ENCODE data around the gene TTC4.

Gene TTC4, protein sequence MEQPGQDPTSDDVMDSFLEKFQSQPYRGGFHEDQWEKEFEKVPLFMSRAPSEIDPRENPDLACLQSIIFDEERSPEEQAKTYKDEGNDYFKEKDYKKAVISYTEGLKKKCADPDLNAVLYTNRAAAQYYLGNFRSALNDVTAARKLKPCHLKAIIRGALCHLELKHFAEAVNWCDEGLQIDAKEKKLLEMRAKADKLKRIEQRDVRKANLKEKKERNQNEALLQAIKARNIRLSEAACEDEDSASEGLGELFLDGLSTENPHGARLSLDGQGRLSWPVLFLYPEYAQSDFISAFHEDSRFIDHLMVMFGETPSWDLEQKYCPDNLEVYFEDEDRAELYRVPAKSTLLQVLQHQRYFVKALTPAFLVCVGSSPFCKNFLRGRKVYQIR

DNA sequence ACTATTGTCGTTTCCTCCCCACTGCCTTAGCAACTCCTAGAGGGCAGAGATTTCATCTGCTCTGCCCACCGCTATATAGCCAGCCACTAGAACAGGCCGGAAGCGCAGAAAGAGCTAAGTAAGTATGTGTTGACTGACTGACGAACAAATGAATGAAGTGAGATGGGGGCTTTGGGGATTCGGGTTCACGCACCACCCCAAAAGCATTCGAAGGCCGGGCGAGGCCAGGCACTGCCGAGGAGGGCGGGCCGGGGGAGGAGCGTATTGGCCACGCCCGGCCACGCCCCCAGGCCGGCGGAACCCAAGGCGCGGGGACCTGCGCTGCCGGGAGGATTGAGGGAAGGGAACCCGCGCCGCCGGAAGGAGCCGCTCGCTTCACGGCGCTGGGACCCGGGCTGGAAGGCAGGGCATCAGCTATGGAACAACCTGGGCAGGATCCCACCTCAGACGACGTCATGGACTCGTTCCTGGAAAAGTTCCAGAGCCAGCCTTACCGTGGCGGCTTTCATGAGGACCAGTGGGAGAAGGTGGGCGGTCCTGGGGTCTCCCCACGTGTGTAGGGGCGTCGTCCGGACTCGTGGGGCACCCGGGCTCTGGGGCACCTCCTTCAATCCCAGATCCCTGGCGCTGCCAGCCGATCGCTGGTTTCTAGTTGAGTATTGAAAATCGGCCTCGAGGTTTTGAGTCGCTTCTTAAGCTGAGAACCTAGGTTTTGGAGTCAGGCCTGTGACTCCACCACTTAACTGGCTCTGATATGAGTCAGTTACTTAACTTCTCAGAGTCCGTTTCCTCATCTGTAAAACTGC, at the start of gene TTC4:
Gene TTC4 (plus strand): TSS at position 369 of the 806 bp plus-strand sequence. CDS start 48 bp downstream, at position 417.
- peak; percentile 34 for DNase-seq (ENCODE audit: low read depth)

DNA sequence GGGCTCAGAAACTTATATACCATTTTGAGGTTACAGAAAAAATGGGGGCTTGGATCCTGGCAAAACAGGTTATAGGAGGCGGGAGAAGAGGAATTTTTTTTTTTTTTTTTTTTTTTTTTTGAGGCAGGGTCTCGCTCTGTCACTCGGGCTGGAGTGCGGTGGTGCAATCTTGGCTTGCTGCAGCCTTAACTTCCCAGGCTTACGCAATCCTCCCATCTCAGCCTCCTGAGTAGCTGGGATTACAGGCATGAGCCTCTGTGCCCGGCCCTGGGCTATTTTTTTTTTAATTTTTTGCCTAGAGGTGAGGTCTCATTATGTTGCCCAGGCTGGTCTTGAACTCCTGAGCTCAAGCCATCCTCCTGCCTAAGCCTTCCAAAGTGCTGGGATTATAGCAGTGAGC, 49.3 kb upstream of the TTC4 start:
- no peak for DNase-seq (ENCODE audit: low read depth)

DNA sequence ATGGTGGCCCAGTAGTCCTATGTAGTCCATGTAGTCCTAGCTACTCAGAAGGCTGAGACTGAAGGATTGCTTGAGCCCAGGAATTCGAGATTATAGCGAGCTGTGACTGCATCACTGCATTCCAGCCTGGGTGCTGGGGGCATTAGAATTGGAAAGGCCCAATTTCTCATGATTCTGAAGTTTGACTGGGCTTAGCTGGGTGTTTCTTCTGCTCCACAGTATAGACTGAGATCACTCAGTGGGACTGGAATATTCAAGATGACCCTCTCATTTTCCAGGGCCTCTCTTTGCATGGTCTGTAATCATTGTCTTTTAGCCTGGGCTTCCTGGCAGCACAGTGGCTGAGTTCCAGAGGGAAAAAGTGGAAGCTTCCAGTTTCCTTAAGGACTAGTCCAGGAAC, 47.9 kb upstream of the TTC4 start:
- DNase-seq (ENCODE audit: low read depth), result no peak

DNA sequence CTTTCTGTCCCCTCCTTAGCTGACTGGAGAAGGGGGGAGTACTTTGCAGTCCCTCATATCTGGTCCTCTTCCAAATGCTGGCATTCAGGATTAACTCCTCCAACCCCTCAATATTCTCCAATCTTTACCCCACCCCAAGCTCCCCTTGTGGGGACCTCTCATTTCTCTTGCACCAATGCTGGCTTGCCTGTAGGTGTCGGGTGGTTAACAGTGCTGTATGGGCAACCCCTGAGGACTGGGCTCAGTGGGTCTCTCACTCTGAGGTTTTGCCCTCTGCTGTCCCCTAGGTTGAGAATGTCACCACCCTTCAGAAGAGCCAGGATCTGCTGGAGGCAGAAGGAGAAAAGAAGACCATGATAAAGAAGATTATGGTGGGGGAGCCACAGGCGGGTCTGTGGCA, 47.1 kb upstream of the TTC4 start:
- DNase-seq (ENCODE audit: low read depth), result no peak

DNA sequence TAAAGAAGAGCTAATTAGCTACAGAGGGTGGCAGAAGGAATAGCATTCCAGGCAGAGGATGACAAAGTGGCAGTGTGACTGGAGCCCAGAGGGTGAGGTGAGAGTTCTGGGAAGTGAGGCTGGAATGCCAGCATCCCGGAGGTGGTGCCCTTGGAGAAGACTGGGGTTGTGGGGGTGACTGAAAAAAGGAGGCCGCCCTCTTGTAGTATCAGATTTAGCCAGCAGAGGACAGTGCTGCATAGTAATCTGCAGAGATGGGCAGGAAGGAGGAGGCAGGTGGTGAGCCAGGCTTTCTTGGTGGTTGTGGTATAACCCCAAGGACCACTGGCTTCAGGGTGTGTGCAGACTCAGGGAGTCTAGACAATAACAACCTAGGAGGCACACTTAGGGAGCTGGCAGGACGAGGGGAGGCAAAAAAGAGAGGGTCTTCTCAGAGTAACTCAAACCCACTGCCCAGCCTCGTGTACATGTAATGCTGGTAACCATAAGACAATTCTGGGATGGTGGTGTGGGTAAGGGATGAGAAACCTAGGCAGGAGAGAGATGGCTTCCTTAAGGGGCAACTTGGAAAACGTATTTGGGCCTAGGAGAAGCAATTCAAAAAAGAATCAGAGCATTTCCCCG, 43.6 kb upstream of the TTC4 start:
- no peak for DNase-seq (ENCODE audit: low read depth)

DNA sequence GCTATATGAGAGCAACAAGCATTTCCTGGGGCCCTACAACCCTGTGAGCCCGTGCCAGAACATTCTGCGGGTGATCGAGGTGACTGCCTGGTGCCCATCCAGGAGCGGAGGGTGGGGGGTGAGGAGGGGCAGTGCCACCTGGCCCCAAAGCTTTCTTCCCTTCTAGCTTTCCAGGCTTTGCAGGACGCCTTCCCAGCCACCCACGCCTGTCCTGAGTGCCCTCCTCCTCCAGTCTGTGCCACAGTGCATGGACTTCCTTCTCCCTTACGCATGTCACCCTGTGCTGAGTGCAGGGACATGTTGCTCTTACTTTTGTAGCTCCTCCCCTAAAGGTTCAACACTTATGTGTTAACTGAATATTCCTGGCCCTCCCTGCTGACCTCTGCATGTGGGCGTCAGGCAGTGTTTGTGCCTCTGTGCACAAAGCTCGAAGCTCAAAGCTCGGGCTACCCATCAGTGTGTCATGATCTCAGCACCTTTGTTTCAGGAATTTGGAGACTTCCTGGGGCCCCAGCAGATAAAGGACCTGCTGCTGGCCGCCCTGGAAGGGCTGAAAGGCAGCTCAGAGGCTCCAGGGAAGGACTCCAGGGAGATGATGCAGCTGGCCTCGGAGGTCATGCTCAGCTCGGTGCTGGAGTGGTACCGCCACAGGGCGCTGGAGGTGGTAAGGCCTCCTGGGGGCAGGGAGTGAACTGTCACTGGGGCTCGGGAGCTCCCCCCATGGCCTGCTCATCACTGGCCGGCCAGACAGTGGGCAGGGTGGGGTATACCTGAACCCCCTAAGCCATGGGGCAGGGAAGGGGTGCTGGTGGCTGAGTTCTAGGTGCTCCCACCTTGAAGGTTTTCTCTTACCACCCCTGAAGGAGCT, 36.7 kb upstream of the TTC4 start:
- DNase-seq (ENCODE audit: low read depth), result no peak

DNA sequence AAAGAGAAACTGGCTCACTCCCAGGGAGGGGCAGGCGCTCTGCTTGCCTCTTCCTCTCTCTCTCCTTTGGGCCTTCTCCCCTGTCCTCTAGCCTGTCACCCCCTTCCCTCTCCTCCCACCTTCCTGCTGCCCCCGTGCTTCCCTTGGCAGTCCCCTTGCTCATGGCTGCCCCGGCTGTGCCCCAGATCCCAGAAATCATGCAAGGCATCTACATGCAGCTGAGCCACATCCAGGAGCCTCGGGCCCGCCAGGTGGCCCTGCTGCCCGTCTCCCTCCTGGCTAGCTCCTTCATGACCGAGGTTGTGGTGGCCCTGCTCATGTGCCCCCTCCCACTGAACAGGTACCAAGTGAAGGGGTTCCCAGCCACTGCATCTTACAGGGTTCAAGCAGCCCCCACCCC, 36.0 kb upstream of the TTC4 start:
- DNase-seq (ENCODE audit: low read depth), result no peak

DNA sequence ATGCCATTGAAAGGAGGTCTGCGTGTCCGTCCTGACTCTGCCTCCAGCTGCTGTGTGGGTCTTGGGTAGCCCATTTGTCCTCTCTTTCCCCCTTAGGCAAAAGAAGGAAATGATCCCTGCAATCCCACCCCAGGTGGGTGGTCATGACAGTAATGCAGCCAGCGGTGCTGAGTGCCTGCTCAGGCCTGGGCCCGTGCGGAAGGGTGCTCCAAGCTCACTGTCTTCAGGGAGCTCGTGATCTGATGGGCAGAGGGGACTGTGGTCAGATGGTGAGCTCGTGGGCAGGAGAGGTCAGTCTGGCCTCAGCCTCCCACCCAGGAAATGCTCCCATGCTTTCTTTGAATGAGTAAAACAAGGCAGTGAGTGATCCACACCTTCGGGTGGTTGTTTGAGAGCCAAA, 35.3 kb upstream of the TTC4 start:
- no peak for DNase-seq (ENCODE audit: low read depth)

DNA sequence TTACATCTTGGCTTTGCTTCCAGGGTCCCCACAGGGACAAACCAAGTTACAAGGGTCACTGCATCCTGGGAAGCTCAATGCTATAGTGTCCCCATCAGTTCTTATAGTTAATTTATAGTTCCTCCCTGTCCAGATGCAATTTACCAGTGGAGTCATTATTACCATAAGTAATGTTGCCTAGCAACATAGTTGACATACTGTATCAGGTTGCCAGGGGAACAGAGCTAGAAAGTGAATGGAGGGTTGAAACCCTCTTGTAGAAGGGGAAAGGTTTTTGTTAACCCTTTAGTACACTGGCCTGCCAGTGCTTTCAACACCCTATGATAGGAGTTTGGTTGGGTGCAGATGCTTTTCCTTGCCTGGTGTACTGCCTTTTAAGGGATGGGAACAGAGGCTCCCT, 34.3 kb upstream of the TTC4 start:
- DNase-seq (ENCODE audit: low read depth), result no peak

DNA sequence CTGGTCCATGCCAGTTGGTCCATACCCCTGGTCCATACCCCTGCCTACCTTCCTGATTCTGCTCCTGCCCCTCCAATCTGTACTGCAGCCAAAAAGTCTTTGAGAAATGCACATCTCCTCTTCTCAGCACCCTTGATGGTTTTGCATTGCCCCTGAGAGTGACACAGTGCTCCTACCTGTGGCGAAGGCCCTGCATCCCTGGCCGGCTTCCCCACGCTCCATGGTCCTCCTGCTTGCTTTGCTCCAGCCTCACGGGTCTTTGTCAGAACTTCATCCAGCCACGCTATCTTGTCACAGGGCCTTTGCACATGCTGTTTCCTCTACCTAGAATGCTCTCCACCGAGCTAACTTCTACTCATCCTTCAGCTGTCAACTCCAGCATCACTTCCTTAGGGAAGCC, 32.2 kb upstream of the TTC4 start:
- no peak for DNase-seq (ENCODE audit: low read depth)

DNA sequence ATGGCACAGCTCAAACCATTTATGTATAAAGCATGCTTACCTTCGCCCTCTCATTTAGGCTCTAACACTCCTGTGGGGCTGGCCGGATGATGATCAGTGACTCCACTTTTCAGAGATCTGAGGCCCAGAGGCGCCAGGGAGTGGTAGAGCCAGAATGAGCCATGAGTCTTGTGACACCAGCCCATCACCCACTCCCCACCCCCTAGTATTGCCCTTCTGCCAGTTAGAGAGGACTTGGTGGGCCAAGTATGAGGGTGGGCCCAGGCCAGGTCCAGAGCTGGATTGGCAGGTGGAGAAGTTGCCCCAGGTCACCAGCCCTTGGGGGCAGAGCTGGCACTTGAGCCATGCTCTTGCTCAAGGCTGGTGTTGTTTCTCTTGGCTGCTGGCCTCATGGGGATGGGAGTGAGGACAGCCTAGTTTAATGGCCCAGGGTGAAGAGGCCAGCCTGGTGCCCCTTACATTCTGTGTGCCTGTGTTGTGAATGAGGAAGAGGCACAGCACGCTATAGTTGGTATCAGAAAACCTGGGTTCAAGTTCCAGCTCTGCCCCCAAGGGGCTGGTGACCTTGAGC, 30.2 kb upstream of the TTC4 start:
- no peak for DNase-seq (ENCODE audit: low read depth)

DNA sequence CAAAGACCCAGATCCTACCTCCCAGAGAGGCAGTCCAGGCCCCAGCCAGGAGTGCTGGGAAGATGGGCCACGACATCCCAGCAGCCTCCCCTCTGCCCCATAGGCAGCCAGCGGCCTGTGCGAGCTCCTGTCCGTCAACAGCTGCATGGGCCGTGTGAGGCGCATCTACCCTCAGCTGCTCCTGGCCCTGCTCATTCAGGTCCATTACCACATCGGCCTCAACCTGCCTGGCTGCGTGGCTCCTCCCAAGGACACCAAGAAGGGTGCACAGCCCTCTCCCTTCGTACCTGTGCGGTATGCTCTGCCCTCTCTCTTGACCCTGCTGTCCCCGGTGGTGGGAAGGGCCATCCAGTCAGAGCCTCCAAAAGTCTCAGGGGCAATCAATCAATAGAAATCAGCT, 29.5 kb upstream of the TTC4 start:
- no peak for DNase-seq (ENCODE audit: low read depth)

DNA sequence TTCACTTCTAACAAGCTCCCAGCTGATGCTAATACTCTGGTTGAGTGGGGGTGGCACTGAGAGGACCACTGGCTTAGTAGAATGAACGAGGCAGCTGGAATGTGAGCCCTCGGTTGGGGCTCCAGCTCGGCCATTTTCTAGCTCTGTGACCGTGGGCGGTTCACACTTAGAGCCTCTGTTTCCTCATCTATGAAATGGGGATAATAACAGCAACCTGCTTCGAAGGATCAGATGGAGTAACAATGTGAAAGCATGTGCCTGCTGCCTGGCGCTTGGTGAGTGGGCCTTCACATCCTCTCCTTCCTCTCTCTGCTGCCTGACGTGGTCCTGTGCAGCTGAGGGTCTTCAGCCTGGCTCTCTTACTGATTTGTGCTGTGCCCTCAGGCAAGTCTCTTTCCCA, 20.9 kb upstream of the TTC4 start:
- no peak for DNase-seq (ENCODE audit: low read depth)

DNA sequence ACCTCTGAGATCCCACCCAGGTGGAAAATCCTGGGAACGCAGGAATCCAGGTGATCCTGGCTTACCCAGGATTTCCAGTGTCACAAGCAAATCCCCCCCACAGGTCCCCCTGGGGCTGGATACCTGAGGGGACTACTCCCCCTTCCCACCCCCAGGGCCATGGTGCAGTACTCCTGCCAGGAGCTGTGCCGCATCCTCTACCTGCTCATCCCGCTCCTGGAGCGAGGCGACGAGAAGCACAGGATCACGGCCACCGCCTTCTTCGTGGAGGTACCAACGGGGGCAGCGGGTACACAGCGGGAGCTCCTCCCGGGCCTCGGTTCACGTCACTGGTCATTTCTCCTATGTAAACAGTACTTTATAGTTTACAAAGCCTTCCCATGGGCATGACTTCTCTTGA, 20.4 kb upstream of the TTC4 start:
- no peak for DNase-seq (ENCODE audit: low read depth)

DNA sequence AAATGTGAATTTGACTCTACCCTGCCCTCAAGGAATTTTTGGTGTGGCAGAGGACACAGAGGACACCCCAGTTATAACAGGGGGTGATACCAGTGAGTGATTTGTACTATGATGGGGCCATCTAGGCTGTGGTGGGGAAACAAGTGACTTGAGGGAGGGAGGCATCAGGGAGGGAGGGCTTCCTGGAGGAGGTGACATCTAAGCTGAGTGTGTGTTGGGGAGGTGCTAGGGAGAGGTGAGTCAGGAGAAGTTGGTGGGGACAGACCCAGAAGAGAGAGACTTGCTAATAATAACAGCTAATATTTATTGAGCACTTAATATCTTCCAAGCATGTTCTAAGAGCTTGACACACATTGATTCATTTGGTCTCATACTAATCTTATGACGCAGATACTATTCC, 19.9 kb upstream of the TTC4 start:
- DNase-seq (ENCODE audit: low read depth), result no peak

DNA sequence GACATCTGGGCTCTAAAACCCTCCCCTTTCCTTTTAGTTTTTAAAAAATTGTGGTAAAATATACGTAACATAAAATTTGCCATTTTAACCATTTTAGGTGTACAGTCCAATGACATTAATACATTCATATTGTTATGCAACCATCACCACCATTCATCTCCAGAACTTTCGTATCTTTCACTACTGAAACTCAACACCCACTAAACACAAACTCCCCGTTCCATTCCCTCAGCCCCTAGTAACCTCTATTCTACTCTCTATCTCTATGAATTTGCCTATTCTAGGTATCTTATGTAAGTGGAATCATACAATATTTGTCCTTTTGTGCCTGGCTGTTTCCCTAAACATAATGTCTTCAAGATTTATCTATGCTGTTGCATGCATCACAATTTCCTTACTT, 19.4 kb upstream of the TTC4 start:
- no peak for DNase-seq (ENCODE audit: low read depth)

DNA sequence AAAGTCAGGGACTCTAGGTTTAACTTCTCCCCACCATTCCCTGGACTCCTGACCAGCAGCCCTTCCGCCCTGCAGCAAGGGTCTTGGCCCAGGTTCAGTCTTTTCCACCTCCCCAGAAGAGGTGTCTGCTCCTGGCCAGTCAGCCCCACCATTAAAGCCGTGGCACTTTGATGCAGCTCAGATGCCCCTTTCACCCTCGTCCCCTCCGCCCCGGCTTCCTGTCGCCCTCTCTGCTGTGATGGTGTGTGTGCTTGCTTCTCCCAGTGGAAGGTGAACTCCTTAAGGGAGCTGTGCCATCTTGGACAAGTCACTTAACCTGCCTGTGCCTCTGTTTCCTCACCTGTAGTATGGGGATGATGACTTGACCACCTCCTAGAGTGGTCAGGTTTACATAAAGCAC, 17.8 kb upstream of the TTC4 start:
- no peak for DNase-seq (ENCODE audit: low read depth)

DNA sequence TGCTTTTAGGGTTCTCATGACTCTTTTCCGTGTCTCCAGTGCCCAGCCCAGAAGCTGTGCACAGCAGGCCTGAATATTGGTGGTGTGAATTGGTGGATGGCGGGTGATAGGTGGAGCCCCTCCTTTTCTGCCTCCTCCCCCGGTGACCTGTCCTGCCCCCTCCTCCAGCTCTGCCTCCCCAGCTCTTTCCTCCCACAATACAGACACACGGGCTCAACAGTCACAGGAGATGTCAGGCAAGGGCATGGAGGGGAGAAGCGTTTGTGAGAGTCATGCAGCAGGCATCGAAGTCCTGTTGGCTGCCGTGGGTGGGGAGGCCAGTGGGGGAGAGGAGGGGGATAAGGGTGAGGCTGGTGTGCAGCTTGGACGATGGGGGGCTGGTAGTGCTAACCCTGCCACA, 17.3 kb upstream of the TTC4 start:
- DNase-seq (ENCODE audit: low read depth), result no peak

DNA sequence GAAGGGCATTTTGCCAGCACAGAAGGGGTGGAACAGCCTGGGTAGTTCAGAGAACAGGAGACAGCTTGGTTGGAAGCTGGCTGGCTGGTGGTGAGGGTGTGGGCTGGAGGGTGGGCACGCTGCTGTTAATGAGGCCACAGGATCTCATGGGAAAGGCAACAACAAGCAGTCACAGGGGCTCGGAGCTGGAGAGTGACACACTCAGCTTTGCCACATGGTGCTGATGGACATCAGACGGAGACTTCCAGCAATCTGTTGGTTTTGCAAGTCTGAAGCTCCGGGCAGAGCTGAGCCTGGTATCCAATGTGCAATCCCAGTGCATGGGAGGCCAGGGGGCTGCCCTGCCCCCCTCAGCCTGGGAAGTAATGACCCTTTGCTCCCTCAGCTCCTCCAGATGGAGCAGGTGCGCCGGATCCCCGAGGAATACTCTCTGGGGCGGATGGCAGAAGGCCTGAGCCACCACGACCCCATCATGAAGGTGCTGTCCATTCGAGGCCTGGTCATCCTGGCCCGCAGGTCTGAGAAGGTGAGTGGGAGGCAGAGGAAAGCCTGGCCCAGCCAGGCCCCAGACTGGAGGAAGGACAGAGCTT, 15.6 kb upstream of the TTC4 start:
- DNase-seq (ENCODE audit: low read depth), result no peak

DNA sequence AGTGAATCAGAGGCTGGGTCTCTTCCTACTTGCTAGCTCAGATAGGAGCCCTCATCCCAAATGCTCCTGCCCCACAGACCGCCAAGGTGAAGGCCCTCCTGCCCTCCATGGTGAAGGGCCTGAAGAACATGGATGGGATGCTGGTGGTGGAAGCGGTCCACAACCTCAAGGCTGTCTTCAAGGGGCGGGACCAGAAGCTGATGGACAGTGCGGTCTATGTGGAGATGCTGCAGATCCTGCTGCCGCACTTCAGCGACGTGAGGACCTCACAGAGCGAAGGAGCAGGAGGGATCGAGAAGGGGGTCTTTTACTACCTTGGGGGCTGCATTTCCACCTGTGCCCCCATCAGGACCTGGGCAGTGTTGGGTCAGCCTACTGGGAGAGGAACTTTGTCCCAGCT, 14.6 kb upstream of the TTC4 start:
- no peak for DNase-seq (ENCODE audit: low read depth)

DNA sequence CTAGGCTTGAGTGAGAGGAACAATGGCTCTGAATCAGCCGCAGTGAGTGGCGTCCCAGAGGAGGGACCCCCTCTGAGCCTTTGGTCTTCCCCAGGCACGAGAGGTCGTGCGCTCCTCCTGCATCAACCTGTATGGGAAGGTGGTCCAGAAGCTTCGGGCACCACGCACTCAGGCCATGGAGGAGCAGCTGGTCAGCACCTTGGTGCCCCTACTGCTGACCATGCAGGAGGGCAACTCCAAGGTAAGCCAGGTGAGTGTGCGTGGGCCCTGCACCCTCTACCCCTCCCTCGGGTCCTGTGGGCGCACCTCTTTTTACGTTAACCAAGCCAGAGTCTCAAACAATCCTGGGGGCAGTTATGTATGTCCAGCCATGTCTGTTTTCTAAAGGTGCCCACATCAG, 13.7 kb upstream of the TTC4 start:
- DNase-seq (ENCODE audit: low read depth), result no peak

Data from GM04503 (cell line).